GM19452 (cell line): Measurements from ENCODE around the gene LAMA3.
A peak's percentile ranks its signal among the peaks of the same experiment; 100 is the strongest.

ENCODE experiments used
- ATAC-seq: cut with Tn5 transposase; IDR thresholded peaks from one replicate; pipeline ENCODE4 v1.9.1; 2021; ENCODE audit not compliant: unreplicated experiment

The LAMA3 gene

DNA sequence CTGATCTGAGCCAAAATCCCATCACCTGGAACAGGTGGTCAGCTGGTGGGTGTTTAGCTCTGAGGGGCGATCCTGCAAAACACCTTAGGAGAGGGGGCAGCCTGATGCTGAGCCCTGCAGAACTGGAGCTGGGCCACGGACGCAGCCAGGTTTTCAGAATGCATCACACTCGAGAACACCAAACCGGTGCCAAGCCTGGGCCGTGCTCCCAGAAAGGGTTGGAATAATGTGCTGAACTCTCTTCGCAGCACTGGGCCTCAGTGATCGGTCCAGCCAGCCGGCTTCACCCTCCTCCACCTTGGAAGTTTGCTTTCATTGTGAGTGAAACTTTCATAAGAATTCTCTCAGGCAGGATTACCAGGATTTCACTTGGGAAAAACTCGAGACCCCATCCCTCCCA lies 268.8 kb downstream of the LAMA3 start:
- ATAC-seq: no peak

DNA sequence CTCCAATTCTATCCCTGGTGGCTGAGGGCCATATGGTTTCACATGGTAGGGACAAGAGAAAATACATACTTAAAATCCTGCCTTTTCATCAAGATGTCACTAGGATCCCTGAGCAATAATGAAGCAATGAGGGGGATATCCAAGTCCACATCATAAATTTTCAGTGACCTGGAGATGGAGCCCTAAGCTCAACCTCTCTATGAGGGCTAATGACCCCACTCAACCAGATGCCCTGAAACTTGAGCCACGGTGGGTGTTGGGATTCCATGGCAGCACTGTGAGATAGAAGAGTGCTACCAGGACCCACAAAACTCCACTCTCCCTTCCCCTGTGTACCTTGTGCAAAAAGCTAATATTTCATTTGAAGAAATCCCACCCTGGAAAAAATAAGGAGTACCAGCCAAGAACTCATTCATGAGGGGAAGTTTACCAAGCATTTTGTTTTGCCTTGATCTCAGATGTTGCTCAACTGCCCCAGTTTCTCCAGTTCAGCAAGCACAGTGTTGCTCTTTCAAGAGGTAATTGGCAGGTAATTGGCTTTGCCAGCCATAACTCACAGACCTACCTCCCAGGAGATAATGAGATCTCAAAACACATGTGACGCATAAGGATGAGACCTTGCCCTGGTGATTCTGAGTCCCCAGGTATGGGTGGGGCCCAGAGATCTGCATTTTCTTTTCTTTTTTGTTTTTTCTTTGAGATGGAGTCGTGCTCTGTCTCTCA lies 274.4 kb downstream of the LAMA3 start:
- no peak for ATAC-seq

DNA sequence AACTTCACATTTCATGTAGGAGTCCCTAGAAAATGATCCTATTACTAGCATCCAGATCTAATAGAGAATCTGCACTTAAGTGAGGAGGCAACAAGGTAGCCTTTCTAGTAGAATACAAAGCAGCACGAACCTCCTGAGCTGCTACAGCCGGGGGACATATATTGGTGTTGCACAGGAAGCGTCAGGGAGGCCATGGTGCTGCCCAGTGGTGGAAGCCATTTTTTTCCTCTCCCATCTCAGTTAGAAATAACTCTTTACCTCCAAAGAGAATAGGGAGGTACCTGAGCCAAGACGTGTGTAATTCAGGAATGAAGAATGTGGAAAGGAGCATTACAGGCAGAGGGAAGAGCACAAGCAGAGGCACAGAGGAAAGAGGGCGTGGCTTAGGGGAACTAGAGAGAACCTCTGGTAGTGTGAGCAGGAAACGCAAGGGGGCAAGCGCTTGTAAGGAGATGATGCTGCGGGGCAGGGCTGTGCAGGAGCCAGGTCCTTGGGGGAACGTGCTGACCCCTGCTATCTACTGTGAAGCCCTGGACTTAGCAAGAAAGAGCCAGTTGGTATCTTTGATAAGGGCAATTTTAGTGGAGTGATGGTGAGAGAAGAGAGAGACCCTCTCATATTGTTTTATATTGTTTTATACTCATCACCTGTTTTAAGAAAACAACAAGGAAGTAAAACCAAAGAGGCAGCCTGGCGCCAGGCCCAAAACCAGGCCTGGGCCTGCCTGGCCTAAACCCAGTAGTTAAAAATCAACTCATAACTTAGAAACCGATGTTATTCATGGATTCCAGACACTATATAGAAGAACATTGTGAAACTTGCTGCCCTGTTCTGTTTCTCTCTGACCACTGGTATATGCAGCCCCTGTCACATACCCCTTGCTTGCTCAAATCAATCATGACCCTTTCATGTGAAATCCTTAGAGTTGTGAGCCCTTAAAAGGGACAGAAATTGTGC lies 275.3 kb downstream of the LAMA3 start:
- no peak for ATAC-seq

DNA sequence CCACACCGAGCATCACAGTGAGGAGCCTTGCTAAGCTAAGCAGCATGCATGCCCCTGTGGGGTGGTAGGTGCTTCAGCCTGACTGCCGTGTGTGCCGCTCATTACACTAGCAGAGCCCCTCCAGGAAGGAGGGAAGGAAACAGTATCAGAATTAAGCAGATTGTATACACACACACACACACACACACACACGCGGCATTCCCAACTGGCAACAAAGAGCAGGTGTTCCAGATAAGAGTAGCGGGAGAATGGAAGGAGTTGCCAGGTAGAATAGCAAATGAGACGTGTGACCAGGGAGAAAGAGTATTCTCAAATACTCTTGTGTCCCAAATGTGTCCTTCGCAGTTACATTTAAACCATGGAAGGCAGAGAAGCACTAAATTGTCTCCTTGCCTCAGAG lies 277.7 kb downstream of the LAMA3 start:
- ATAC-seq: no peak

GRCh38 chr18:23967321-23968089 lies 278.3 kb downstream of the LAMA3 start:
- ATAC-seq: peak; percentile 70

GRCh38 chr18:23968638-23969604 lies 279.7 kb downstream of the LAMA3 start:
- no peak for ATAC-seq

GRCh38 chr18:23969664-23970063 lies 280.4 kb downstream of the LAMA3 start:
- ATAC-seq: no peak

- ATAC-seq: no peak
Observed at GRCh38 chr18:23970161-23971096, 281.2 kb downstream of the LAMA3 start.

DNA sequence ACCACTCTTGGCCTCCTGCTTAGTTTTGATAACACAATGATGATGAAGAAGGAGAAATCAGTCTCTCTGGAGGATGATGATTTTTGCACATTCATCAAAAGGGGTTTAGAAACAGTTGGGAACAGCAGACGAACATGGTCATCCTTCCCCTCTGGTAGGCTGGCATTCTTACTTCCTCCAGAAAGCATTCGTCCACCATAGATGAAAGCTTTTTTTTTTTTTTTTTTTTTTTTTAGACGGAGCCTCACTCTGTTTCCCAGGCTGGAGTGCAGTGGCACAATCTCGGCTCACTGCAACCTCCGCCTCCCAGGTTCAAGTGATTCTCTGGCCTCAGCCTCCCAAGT lies 281.8 kb downstream of the LAMA3 start:
- ATAC-seq: no peak

DNA sequence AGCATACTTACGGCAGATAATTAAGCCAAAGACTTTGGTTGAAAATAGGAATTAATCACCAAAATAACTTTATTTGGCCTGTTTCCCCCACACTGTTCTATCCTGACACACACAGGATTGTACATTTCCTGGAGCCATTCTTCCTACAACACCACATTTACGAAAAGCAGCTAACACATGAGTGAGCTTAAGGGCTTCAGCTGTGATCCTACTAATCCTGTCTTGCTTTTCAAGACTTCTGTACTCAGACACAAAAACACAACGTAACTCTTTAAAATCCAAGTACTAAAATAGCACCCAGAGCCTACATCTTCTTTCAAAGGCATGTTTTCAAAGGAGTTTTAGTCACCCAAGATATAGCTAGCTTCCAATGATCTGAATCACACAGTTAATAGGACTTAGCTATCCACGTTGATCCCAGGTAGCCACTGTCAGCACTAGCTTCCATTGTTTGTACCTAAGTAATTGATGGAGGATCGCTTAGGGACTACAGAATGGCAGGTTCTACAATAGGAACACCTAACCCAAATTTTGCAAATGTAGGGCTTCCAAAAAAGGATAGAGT lies 282.5 kb downstream of the LAMA3 start:
- no peak for ATAC-seq

DNA sequence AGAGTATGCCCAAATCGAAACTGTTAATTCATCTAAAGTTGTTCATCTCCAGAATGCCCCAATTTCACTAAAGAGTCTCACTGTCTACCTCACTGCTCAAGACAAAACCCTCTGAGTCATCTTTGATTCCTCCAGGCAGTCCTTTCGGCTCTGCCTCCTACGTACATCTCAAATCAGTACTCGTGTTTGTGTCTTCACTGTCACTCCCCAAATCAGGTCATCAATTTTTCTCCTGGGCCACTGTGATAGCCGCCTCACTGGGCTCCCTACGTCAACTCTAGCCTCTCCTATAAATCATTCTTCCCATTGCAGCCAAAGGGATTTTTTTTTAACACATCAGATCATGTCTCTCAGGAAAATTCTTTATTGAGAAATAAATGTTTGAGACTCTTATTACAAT lies 283.2 kb downstream of the LAMA3 start:
- no peak for ATAC-seq

DNA sequence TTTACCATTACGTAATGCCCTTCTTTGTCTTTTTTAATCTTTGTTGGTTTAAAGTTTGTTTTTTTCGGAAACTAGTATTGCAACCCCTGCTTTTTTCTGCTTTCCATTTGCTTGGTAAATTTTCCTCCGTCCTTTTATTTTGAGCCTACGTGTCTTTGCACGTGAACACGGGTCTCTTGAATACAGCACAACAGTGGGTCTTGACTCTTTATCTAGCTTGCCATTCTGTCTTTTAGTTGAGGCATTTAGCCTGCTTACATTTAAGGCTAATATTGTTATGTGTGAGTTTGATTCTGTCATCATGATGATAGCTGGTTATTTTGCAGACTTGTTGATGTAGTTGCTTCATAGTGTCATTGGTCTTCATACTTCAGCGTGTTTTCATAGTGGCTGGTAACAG lies 287.9 kb downstream of the LAMA3 start:
- ATAC-seq: no peak

GRCh38 chr18:23977719-23978483 lies 288.6 kb downstream of the LAMA3 start:
- no peak for ATAC-seq

- ATAC-seq: peak; percentile 73
Observed at GRCh38 chr18:23981369-23981980, 292.2 kb downstream of the LAMA3 start.

- no peak for ATAC-seq
Observed at GRCh38 chr18:23982155-23983079, 293.2 kb downstream of the LAMA3 start.

GRCh38 chr18:23983112-23983511 lies 293.9 kb downstream of the LAMA3 start:
- ATAC-seq: no peak
